GM13977 (cell line): ENCODE measurements around the gene LMTK3.
A peak's percentile ranks its signal among the peaks of the same experiment; 100 is the strongest.

Experiments
- DNase-seq: peaks from one replicate; pipeline ENCODE4 v3.0.0; 2012; ENCODE audit warnings: low spot score
- in situ Hi-C: fragments of 300-500 bp; cut with MboI; formaldehyde crosslinking; loops from one replicate; pipeline ENCODE4 v1.12.0; 2022; ENCODE audit warnings: low sequenced_read_pairs, low pct_unique_long_range_greater_than_20kb, mixed read lengths, inconsistent platforms; ENCODE audit not compliant: unreplicated experiment
- TF ChIP-seq, protein P1 (sequence below): IDR thresholded peaks from 2 replicates; pipeline ENCODE4 v1.5.1; 2012; ENCODE audit warnings: mild to moderate bottlenecking, control low read depth; ENCODE audit not compliant: insufficient read depth; ENCODE audit errors: extremely low read depth, missing control alignments

LMTK3 gene

DNA sequence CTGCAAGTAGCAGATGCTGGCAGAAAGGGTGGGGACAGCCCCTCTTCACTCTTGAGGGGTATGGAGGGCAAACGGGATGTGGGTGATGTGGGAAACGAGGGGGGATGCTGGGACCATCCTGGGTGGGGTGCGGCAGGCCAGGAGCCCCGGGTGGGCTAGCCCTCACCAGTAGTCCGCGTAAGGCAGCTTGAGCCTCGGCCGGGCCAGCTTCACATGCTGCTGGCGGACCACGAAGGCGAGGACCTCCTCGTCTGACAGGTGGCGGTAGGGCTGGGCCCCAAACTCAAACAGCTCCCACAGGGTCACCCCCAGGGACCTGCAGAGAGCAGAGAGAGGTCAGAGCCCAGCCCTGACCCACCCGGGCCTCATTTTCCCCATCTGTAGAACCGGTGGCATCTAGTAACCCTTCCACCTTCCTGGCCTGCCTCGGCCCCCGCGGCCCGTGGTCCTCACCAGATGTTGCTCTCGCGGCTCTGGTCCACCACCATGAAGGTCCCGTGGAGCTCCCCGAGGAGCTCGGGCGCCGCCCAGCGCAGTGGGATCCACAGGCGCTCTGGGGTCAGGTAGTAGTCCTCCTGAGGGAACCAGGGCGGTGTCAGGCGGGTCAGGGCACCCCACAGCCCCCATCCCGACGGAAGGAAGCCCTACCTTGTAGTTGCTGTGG is 10.7 kb downstream of the LMTK3 start:
- TF ChIP-seq, protein P1, sequence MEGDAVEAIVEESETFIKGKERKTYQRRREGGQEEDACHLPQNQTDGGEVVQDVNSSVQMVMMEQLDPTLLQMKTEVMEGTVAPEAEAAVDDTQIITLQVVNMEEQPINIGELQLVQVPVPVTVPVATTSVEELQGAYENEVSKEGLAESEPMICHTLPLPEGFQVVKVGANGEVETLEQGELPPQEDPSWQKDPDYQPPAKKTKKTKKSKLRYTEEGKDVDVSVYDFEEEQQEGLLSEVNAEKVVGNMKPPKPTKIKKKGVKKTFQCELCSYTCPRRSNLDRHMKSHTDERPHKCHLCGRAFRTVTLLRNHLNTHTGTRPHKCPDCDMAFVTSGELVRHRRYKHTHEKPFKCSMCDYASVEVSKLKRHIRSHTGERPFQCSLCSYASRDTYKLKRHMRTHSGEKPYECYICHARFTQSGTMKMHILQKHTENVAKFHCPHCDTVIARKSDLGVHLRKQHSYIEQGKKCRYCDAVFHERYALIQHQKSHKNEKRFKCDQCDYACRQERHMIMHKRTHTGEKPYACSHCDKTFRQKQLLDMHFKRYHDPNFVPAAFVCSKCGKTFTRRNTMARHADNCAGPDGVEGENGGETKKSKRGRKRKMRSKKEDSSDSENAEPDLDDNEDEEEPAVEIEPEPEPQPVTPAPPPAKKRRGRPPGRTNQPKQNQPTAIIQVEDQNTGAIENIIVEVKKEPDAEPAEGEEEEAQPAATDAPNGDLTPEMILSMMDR: no peak
- in situ Hi-C loops: no loop called here
- DNase-seq: no peak

DNA sequence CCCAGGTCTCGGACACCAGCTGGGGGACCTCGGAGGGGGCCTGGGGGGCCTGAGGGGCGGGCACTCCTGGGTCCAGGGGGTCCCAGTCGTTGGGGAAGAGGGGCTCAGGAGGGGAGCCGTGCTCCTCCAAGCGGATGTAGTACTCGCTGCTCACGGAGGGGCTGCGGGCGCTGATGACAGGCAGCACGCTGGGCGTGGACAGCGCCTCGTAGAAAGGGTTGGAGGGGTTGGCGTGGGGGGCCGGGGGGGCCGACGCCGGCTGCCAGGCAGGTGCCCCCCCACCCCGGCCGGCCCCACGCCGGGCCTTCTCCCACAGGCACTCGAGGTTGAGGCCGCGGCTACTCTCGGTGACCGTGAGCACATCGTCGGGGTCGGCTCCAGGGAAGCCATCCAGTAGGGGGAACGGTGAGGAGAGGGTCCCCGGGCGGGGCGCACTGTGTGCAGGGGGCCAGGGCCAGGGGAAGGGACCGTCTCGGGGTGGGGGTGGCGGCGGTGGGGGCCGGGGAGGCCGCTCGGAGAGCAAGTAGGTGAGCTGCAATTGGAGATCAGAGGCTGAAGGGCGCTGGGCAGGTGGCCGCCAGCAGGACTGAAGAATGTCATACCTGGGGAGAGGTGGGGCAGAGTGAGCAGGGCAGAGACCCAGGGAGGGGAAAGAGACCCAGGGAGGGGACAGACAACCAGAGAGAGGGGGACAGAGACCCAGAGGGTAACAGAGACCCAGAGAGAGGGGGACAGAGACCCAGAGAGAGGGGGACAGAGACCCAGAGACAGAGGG is 12.1 kb downstream of the LMTK3 start:
- DNase-seq: no peak
- TF ChIP-seq, protein P1: no peak
- in situ Hi-C loops: no loop called here

DNA sequence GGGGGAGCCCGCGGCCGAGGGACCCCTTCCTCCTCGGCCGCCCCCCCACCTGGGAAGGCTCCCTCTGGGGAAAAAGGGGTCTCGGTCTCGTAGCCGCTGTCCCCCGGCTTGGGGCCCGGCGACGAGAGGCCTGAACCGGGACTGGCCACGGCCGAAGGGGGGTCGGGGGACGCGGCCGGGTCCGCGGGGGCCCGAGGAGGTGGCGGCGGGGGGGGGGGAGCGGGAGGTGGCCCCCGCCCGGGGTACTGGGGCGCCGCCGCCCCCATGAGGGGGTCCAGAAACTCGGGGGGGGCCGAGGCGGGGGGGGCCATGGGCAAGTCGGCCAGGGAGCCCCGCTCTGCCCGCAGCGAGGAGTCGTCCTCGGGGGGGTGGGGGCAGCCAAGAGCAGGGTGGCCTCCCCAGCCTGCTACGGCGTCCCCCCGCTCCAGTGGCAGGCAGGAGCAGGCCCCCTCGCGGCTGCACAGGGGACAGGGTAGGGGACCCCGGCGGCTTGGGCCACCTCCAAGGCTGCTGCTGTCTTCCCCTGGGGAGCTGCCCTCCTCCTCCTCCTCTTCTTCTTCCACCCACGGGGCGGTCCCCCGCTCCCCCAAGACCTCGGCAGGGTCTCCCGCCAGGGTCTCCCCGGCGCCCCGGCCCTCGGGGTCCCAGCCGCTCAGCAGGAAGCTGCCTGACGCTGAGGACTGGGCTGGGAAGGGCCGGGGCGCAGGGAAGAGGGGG is 12.9 kb downstream of the LMTK3 start:
- TF ChIP-seq, protein P1: peak; percentile 11
- in situ Hi-C loops: no loop called here
- DNase-seq: no peak

DNA sequence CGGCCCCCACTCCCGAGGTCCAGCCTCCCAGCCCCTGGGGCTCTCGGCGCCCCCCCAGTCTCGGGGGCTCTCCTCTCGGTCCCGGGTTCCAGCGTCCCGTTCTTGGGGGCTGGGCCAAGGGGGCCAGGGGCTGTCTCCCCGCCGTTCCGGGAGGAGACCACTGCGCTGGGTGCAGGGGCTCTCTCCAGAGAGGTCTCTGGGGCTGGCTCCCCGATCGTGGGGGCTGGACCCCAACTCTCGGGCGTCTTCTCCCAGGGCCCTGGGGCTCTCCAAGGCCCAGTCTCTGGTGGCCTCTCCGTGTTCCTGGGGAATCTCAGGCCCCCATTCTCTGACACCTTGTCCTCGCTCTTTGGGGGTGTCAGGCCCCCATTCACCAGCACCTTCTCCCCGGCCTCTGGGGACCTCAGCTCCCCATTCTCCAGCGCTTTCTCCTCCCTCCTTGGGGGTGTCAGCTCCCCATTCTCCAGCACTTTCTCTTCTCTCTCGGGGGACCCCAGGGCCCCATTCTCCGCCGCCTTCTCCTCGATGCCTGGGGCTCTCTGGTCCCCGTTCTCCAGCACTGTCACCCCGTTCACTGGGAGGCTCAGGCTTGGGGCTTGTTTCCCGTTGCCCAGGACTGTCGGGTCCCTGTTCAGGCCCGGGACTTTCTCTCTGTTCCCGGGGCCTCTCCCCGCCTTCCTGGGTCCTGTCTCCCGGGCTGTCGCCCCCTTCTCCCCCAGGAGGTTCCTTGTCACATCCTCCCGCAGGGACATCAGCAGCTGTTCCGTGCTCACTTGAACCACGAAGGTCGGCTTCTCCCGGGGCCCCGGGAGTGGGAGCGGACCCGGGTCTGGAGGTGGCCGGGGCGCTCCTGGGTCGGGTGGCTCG is 13.7 kb downstream of the LMTK3 start:
- no peak for DNase-seq
- in situ Hi-C loops: no loop called here
- TF ChIP-seq, protein P1: no peak

DNA sequence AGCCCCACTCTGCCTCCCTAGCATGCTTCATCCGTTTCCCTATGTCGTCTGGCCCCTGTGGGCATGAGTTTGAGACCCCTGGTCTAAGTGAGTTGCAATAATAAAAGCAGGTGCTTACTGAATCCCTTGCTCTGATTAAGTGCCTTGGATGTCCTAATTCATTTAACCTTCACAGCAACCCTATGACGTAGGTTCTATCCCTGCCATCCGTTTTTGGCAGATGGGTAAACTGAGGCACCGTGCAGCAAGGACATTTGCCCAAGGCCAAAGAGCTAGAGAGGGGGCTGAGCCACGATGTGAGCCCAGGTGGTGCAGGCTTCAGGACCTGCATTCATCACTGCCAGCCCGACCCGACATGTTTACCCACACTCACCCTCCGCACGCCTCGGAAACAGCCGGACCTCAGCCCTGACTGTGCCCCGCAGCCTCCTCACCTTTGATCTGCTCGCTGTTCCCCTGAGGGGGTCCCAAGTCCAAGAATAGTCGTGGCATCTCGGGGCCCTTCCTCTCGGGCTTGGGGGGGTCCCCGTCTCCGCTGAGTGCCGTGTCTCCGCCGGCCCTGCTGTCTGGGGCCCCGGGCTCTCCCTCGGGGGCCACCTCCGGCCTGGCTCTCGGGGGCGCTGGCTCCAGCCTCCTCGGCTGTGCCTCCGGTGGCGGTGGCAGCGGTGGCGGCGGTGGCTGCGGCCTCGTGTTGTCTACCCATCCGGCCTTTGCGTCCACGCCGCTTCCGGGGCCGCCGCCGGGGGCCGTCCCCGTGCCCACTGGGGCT is 14.5 kb downstream of the LMTK3 start:
- DNase-seq: no peak
- TF ChIP-seq, protein P1: no peak
- in situ Hi-C loops: no loop called here

DNA sequence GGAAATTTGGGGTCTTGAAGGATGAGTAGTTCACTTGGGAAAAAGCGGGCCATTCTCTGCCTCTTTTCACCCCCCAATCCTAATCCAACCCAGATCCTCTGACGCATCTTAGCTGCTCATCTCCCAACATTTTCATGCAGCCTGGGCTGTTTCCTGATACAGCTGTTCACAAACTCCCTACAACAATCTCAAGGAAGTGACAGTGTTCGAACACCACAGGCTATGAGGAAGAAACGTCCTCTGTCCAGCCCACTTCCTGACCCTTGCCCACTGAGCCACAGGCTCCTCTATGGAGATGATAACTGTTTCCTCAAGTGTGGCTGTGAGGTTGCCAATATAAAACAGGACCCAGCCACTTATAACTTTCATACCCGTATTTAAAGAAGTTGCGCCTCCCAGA is 16.2 kb downstream of the LMTK3 start:
- TF ChIP-seq, protein P1: no peak
- in situ Hi-C loops: no loop called here
- DNase-seq: no peak
